SK-N-SH treated with all-trans-retinoic acid at 6 μM for 48 hours (cell line): Measurements from ENCODE around the gene FSHB.

Source experiments
- ATAC-seq: fragments of 200-7000 bp; cut with Tn5 transposase; 3 replicates; pipeline ENCODE4 v1.9.1; 2020; ENCODE audit warnings: mild to moderate bottlenecking, moderate library complexity
- ARNTL ChIP-seq: fragments of 450-650 bp; formaldehyde crosslinking; IDR thresholded peaks from 2 replicates; pipeline ENCODE4 v1.5.0; 2020; ENCODE audit warnings: low read depth, mild to moderate bottlenecking, moderate library complexity, borderline replicate concordance
- BACH2 ChIP-seq: fragments of 250-450 bp; sonication (Bioruptor Pico); IDR thresholded peaks from 2 replicates; pipeline ENCODE4 v1.9.0; 2021; ENCODE audit warnings: mild to moderate bottlenecking, borderline replicate concordance
- CREB5 ChIP-seq: fragments of 250-450 bp; sonication (Bioruptor Pico); IDR thresholded peaks from 2 replicates; pipeline ENCODE4 v1.5.1; 2020; ENCODE audit warnings: low read depth, mild to moderate bottlenecking, moderate library complexity
- CSDC2 ChIP-seq: fragments of 250-450 bp; sonication (Bioruptor Pico); IDR thresholded peaks from 2 replicates; pipeline ENCODE4 v1.5.0; 2020; ENCODE audit warnings: mild to moderate bottlenecking, moderate library complexity
- CSRNP3 ChIP-seq: fragments of 250-450 bp; sonication (Bioruptor Pico); IDR thresholded peaks from 2 replicates; pipeline ENCODE4 v1.5.1; 2021; ENCODE audit warnings: mild to moderate bottlenecking, moderate library complexity
- ESRRG ChIP-seq: fragments of 250-450 bp; sonication (Bioruptor Pico); IDR thresholded peaks from 2 replicates; pipeline ENCODE4 v1.6.1; 2021; ENCODE audit warnings: mild to moderate bottlenecking
- GLIS3 ChIP-seq: fragments of 250-450 bp; sonication (Bioruptor Pico); IDR thresholded peaks from 2 replicates; pipeline ENCODE4 v1.5.0; 2020; ENCODE audit warnings: mild to moderate bottlenecking, moderate library complexity
- ISL1 ChIP-seq: fragments of 250-450 bp; sonication (Bioruptor Pico); IDR thresholded peaks from 2 replicates; pipeline ENCODE4 v2.1.2; 2022; ENCODE audit warnings: mild to moderate bottlenecking, moderate library complexity
- OSR1 ChIP-seq: fragments of 250-450 bp; sonication (Bioruptor Pico); IDR thresholded peaks from 2 replicates; pipeline ENCODE4 v1.8.0; 2022; ENCODE audit warnings: moderate library complexity, mild to moderate bottlenecking, inconsistent platforms
- PATZ1 ChIP-seq: fragments of 250-450 bp; sonication (Bioruptor Pico); IDR thresholded peaks from 2 replicates; pipeline ENCODE4 v1.8.0; 2020; ENCODE audit warnings: mild to moderate bottlenecking, moderate library complexity, borderline replicate concordance
- POU6F1 ChIP-seq: fragments of 250-450 bp; sonication (Bioruptor Pico); IDR thresholded peaks from 2 replicates; pipeline ENCODE4 v1.8.0; 2021; ENCODE audit warnings: low read depth, mild to moderate bottlenecking, moderate library complexity, borderline replicate concordance
- PPARA ChIP-seq: fragments of 250-450 bp; sonication (Bioruptor Pico); IDR thresholded peaks from 2 replicates; pipeline ENCODE4 v1.5.0; 2020; ENCODE audit warnings: mild to moderate bottlenecking, borderline replicate concordance
- SNAI2 ChIP-seq: fragments of 250-450 bp; sonication (Bioruptor Pico); IDR thresholded peaks from 2 replicates; pipeline ENCODE4 v1.5.0; 2020; ENCODE audit warnings: mild to moderate bottlenecking, moderate library complexity
- TCF4 ChIP-seq: fragments of 250-450 bp; sonication (Bioruptor Pico); IDR thresholded peaks from 2 replicates; pipeline ENCODE4 v1.8.0; 2021; ENCODE audit warnings: mild to moderate bottlenecking, moderate library complexity, borderline replicate concordance
- TOX ChIP-seq: fragments of 250-450 bp; sonication (Bioruptor Pico); IDR thresholded peaks from 2 replicates; pipeline ENCODE4 v1.8.0; 2021; ENCODE audit warnings: mild to moderate bottlenecking, moderate library complexity, borderline replicate concordance
- TSHZ2 ChIP-seq: fragments of 250-450 bp; sonication (Bioruptor Pico); IDR thresholded peaks from 2 replicates; pipeline ENCODE4 v1.5.0; 2020; ENCODE audit warnings: mild to moderate bottlenecking, moderate library complexity
- ZFP30 ChIP-seq: fragments of 450-650 bp; formaldehyde crosslinking; IDR thresholded peaks from 2 replicates; pipeline ENCODE4 v1.5.0; 2022; ENCODE audit warnings: mild to moderate bottlenecking, moderate library complexity
- ZNF565 ChIP-seq: fragments of 450-650 bp; formaldehyde crosslinking; conservative IDR thresholded peaks from 2 replicates; pipeline ENCODE4 v1.5.0; 2020; ENCODE audit warnings: low read depth, mild to moderate bottlenecking, moderate library complexity
- ZNF70 ChIP-seq: fragments of 450-650 bp; formaldehyde crosslinking; IDR thresholded peaks from 2 replicates; pipeline ENCODE4 v1.5.0; 2020; ENCODE audit warnings: mild to moderate bottlenecking, moderate library complexity
- ZNF8 ChIP-seq: fragments of 450-650 bp; formaldehyde crosslinking; IDR thresholded peaks from 2 replicates; pipeline ENCODE4 v1.5.0; 2020; ENCODE audit warnings: mild to moderate bottlenecking, moderate library complexity

FSHB gene

GRCh38 chr11:30230714-30231113 is at the start of gene FSHB:
Gene FSHB (plus strand): TSS chr11:30231014. CDS start chr11:30231903, 889 bp downstream.
- no peak for TF ChIP-seq ISL1 (CRISPR knock-in tag)
- no peak for TF ChIP-seq ZFP30 (CRISPR knock-in tag)
- TF ChIP-seq POU6F1, result no peak
- TF ChIP-seq PATZ1 (CRISPR knock-in tag), result no peak
- no peak for ATAC-seq

GRCh38 chr11:30186748-30187147 is 44.1 kb upstream of the FSHB start:
- TF ChIP-seq CSRNP3 (CRISPR knock-in tag), result no peak
- no peak for TF ChIP-seq TOX (CRISPR knock-in tag)
- TF ChIP-seq OSR1 (CRISPR knock-in tag), result no peak
- no peak for TF ChIP-seq BACH2 (CRISPR knock-in tag)
- TF ChIP-seq ESRRG (CRISPR knock-in tag), result no peak
- TF ChIP-seq POU6F1, result no peak
- TF ChIP-seq ARNTL, result no peak
- no peak for TF ChIP-seq ZNF8
- no peak for TF ChIP-seq PATZ1 (CRISPR knock-in tag)
- no peak for TF ChIP-seq PPARA (CRISPR knock-in tag)
- TF ChIP-seq ZNF565 (CRISPR knock-in tag), result no peak
- TF ChIP-seq SNAI2 (CRISPR knock-in tag), result no peak
- TF ChIP-seq CREB5 (CRISPR knock-in tag), result no peak
- no peak for TF ChIP-seq GLIS3 (CRISPR knock-in tag)
- no peak for TF ChIP-seq ISL1 (CRISPR knock-in tag)
- TF ChIP-seq TCF4 (CRISPR knock-in tag), result no peak
- TF ChIP-seq TSHZ2 (CRISPR knock-in tag), result no peak
- TF ChIP-seq ZNF70, result no peak
- TF ChIP-seq CSDC2 (CRISPR knock-in tag), result no peak

More at GRCh38 chr11:30186748-30187147, 44.1 kb upstream of the FSHB start:
- no peak for ATAC-seq
